GM12864 (cell line): ENCODE data around the gene SLMAP.
"Not testable (repeated sequence)": the region's sequence is repeated elsewhere in the genome, so short reads cannot be mapped to it uniquely, and the experiment has no call there.

Source experiments
- DNase-seq: peaks from one replicate; pipeline ENCODE4 v3.0.0-alpha.2; 2011; ENCODE audit warnings: low read depth
- H3K4me3 ChIP-seq: 2 replicates; pipeline ENCODE4 v1.5.1; 2011; ENCODE audit warnings: mild to moderate bottlenecking, low read depth, low read length, control low read depth
- TF ChIP-seq, protein P1 (sequence below): IDR thresholded peaks from 2 replicates; pipeline ENCODE4 v1.5.1; 2011; ENCODE audit warnings: low read depth, mild to moderate bottlenecking, moderate library complexity, low read length, control low read depth, inconsistent platforms; ENCODE audit errors: missing control alignments

The SLMAP gene

GRCh38 chr3:57852896-57853295, 96.8 kb downstream of the SLMAP start:
- no peak overlapping the region for H3K4me3 ChIP-seq
- TF ChIP-seq, protein P1, sequence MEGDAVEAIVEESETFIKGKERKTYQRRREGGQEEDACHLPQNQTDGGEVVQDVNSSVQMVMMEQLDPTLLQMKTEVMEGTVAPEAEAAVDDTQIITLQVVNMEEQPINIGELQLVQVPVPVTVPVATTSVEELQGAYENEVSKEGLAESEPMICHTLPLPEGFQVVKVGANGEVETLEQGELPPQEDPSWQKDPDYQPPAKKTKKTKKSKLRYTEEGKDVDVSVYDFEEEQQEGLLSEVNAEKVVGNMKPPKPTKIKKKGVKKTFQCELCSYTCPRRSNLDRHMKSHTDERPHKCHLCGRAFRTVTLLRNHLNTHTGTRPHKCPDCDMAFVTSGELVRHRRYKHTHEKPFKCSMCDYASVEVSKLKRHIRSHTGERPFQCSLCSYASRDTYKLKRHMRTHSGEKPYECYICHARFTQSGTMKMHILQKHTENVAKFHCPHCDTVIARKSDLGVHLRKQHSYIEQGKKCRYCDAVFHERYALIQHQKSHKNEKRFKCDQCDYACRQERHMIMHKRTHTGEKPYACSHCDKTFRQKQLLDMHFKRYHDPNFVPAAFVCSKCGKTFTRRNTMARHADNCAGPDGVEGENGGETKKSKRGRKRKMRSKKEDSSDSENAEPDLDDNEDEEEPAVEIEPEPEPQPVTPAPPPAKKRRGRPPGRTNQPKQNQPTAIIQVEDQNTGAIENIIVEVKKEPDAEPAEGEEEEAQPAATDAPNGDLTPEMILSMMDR = no peak
- no peak for DNase-seq

GRCh38 chr3:57855281-57855680, 99.2 kb downstream of the SLMAP start:
- TF ChIP-seq, protein P1 = no peak
- no peak for DNase-seq
- H3K4me3 ChIP-seq = no peak overlapping the region

DNA sequence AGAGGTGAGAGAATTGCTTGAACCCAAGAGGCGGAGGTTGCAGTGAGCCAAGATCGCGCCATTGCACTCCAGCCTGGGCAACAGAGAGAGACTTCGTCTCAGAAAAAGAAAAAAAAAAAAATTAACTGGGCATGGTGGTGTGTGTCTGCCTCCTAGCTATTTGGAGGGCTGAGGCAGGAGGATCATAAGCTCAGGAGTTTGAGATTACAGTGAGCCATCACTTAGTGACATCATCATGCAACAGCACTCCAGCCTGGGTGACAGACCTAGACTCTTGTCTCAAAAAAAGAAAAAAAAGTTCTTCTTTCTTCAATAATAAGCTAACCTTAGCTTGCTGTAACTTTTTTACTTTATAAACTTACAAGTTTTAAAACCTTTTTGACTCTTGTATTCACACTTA, 99.8 kb downstream of the SLMAP start:
- TF ChIP-seq, protein P1 = no peak
- DNase-seq = no peak
- no peak overlapping the region for H3K4me3 ChIP-seq

- TF ChIP-seq, protein P1 = peak; percentile 3
- H3K4me3 ChIP-seq = no peak overlapping the region
- no peak for DNase-seq
Observed at GRCh38 chr3:57856675-57857074, 100.6 kb downstream of the SLMAP start.

DNA sequence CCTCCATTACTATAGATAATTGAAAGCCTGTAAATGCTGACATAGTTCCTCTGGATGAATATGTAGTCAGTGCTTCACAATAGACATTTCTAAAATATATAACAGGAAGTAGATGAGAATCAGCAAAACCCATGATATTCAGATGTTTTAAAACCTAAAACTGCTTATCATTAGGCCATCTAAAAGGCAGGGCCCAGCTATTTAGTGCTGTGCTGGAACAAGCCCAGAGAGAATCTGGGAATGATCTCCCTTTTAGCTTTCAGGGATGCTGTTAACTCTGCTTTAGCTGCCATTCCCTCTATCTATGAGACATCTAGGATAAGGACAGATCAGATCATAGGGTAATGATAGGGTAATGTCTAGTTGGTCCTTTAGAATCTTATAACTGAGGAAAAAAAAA, 106.8 kb downstream of the SLMAP start:
- TF ChIP-seq, protein P1 = no peak
- H3K4me3 ChIP-seq = no peak overlapping the region
- DNase-seq = no peak

DNA sequence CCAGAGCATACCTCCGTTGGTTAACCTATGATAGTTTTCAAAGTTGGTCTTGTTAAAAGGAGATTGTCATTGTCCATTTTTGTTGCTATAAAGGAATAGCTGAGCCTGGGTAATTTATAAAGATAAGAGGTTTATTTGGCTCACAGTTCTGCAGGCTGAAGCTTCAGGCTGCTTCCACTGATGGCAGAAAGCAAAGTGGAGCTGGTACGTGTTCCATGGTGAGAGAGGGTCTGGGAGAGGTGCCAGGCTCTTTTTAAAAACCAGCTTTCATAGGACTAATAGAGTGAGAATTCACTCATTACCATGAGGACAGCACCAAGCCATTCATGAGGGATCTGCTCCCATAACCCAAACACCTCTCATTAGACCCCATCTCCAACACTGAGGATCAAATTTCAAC, 107.3 kb downstream of the SLMAP start:
- DNase-seq = no peak

DNA sequence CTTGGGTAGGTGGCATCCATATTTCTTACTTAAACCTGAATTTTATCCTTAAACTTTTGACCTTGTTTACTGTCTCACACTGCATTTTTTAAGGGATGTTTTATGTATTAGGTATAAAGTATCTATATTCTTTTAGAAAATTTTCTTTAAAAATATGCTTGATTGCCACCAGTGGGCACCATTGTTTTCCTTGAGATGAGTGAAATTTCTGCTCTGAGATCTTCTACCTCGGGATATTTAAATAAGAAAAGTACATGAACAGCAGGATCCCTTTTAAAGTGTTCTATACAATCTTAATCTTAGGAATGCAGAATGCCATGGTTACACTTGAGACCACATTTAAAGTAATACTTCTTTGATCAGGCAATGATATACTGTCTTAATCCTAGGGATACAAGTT, 108.7 kb downstream of the SLMAP start:
- no peak overlapping the region for H3K4me3 ChIP-seq
- TF ChIP-seq, protein P1 = peak; percentile 18
- no peak for DNase-seq

More for the DNA sequence above, 107.3 kb downstream of the SLMAP start:
- TF ChIP-seq, protein P1 = no peak
- no peak overlapping the region for H3K4me3 ChIP-seq

DNA sequence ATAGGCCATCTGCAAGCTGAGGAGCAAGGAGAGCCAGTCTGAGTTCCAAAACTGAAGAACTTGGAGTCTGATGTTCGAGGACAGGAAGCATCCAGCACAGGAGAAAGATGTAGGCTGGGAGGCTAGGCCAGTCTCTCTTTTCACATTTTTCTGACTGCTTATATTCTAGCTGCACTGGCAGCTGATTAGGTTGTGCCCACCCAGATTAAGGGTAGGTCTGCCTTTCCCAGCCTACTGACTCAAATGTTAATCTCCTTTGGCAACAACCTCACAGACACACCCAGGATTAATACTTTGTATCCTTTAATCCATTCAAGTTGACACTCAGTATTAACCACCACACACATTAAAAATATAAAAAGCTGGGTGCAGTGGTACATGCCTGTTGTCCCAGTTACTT, 113.0 kb downstream of the SLMAP start:
- DNase-seq = not testable (repeated sequence)

More for the DNA sequence above, 113.0 kb downstream of the SLMAP start:
- H3K4me3 ChIP-seq = not testable (repeated sequence)
